ENCODE results near the gene LTBP1. TPM values are rescaled to one million over a fixed set of nuclear protein-coding genes. Genes with fewer than 3 reads are reported as not detected.
"Not testable (repeated sequence)": the region's sequence is repeated elsewhere in the genome, so short reads cannot be mapped to it uniquely, and the experiment has no call there.

LTBP1 gene
- total RNA-seq, 4 donors from 2014 or later: 5.1 to 12.9 (median 10.7) TPM

DNA sequence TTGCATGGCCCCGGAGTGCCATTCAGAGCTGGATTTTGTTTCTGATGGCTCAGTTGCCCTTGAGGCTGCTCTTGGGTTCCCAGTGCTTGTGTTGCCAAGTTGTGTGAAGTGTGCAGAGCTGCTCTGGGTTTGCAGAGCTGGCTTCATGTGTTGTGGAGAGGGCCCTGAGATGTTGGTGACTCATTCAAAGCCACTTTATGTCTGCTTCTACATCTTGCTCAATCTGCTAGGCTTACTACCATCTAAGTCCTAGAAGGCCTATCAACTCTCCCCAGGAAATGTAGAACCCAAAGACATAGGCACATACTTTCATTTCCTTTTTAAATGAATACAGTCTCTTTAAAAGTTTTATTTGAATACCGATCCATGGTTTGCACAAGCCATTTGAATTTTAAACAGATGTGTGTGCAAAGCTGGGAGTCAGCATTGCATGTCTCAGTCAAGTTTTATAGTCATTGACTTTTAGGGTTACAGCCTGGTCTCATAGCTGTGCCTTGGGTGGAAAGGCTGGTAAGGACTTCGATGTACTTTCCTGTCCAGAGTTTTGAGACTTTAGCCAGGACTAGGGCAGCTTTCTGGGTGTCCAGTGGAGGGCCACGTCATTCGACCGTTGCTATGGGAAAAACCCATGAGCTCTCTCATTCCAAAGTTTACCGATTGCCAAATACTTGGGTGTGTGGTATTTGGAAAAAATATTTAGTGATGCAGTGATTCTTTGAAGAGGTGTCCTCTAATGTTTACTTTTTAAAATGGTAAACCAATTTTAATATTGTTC lies 105.0 kb downstream of the LTBP1 start:
- Histone ChIP-seq H3K36me3 (no peaks in the 10 kb centered on the region), H3K27ac (no peak overlapping the region), H3K27me3 (no peaks in the 10 kb centered on the region), H3K9me3 (no peaks in the 10 kb centered on the region), H3K4me1 (no peaks in the 10 kb centered on the region), H3K4me3 (replicated peaks in 1 of 3) (no peak overlapping the region)
- TF ChIP-seq POLR2A (IDR thresholded peaks at IDR 0.05): no peak
- TF ChIP-seq, protein P1, sequence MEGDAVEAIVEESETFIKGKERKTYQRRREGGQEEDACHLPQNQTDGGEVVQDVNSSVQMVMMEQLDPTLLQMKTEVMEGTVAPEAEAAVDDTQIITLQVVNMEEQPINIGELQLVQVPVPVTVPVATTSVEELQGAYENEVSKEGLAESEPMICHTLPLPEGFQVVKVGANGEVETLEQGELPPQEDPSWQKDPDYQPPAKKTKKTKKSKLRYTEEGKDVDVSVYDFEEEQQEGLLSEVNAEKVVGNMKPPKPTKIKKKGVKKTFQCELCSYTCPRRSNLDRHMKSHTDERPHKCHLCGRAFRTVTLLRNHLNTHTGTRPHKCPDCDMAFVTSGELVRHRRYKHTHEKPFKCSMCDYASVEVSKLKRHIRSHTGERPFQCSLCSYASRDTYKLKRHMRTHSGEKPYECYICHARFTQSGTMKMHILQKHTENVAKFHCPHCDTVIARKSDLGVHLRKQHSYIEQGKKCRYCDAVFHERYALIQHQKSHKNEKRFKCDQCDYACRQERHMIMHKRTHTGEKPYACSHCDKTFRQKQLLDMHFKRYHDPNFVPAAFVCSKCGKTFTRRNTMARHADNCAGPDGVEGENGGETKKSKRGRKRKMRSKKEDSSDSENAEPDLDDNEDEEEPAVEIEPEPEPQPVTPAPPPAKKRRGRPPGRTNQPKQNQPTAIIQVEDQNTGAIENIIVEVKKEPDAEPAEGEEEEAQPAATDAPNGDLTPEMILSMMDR (IDR thresholded peaks at IDR 0.05): no peak
- intact Hi-C loops (cut with DNase I): no loop called here
- WGBS, 2 donors: 87 to 90% methylated on average over 7 of the region's 7 CpGs
- DNase-seq: no peak

GRCh38 chr2:33052361-33052735 lies 105.6 kb downstream of the LTBP1 start:
- no peaks in the 10 kb centered on the region for H3K36me3 ChIP-seq
- DNase-seq: no peak
- TF ChIP-seq POLR2A (IDR thresholded peaks at IDR 0.05): no peak
- TF ChIP-seq, protein P1 (IDR thresholded peaks at IDR 0.05): no peak
- no peak overlapping the region for H3K4me3 ChIP-seq (replicated peaks in 1 of 3)
- WGBS, 2 donors: 80 to 86% methylated on average over 3 of the region's 3 CpGs
- intact Hi-C loops (cut with DNase I): no loop called here
- H3K4me1 ChIP-seq: no peaks in the 10 kb centered on the region
- no peaks in the 10 kb centered on the region for H3K9me3 ChIP-seq
- H3K27ac ChIP-seq: no peak overlapping the region
- no peaks in the 10 kb centered on the region for H3K27me3 ChIP-seq

DNA sequence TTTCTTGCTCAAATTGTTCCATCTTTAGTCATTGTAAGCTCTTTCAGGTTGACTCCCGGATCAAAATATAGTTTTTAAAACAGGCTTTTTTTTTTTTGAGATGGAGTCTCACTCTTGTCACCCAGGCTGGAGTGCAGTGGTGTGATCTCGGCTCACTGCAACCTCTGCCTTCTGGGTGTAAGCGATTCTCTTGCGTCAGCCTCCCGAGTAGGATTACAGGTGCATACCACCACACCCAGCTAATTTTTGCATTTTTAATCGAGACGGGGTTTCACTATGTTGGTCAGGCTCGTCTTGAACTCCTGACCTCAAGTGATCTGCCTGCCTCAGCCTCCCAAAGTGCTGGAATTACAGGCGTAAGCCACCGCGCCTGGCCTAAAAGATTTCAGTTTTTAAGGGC lies 106.0 kb downstream of the LTBP1 start:
- 97 to 98% methylated on average over 11 of the region's 11 CpGs for WGBS, 2 donors

DNA sequence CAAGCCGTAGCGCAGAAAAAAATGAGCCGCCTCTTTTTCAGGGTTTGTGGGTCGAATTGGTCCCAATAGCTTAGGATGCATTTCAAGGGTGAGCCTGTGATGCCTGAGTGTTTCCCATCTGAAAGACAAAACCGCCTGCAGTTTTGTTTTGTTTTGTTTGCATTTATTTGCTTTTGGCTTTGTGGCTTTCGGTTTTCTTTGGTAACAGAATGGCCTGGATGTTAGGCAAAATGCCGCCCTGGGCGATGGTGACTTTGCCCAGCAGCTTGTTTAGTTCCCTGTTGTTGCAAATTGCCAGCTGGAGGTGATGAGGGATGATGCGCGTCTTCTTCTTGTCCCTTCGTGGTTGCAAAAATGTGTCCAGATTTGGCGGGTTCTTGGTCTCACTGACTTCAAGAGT lies 109.4 kb downstream of the LTBP1 start:
- Histone ChIP-seq H3K36me3 (no peaks in the 10 kb centered on the region), H3K9me3 (no peaks in the 10 kb centered on the region), H3K27me3 (no peaks in the 10 kb centered on the region), H3K4me3 (replicated peaks in 1 of 3) (no peak overlapping the region), H3K27ac (no peak overlapping the region), H3K4me1 (no peaks in the 10 kb centered on the region)
- WGBS, 2 donors: 85 to 97% methylated on average over 12 of the region's 12 CpGs
- TF ChIP-seq, protein P1 (IDR thresholded peaks at IDR 0.05): no peak
- no peak for TF ChIP-seq POLR2A (IDR thresholded peaks at IDR 0.05)
- intact Hi-C loops (cut with DNase I): no loop called here
- DNase-seq: no peak

More for the DNA sequence above, 106.0 kb downstream of the LTBP1 start:
- H3K27ac ChIP-seq; DNase-seq; H3K27me3 ChIP-seq; H3K4me1 ChIP-seq; intact Hi-C loops (cut with DNase I); H3K4me3 ChIP-seq (replicated peaks in 1 of 3); H3K36me3 ChIP-seq; H3K9me3 ChIP-seq: not testable (repeated sequence)

DNA sequence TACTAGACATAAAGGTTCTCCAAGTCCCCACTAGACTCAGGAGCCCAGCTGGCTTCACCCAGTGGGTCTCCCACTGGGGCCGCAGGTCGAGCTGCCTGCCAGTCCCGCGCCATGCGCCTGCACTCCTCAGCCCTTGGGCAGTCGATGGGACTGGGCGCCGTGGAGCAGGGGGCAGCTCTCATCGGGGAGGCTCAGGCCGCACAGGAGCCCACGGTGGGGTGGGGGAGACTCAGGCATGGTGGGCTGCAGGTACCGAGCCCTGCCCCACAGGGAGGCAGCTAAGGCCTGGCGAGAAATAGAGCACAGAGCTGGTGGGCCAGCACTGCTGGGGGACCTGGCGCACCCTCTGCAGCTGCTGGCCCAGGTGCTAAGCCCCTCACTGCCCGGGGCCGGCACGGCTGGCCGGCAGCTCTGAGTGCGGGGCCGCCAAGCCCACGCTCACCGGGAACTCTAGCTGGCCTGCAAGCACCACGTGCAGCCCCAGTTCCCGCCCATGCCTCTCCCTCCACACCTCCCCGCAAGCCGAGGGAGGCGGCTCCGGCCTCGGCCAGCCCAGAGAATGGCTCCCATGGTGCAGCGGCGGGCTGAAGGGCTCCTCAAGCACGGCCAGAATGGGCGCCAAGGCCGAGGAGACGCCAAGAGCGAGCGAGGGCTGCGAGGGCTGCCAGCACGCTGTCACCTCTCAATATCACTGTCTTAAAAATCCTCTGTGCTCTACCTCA lies 110.7 kb downstream of the LTBP1 start:
- H3K27me3 ChIP-seq; H3K4me3 ChIP-seq (replicated peaks in 1 of 3); intact Hi-C loops (cut with DNase I); H3K36me3 ChIP-seq; H3K4me1 ChIP-seq; H3K27ac ChIP-seq; H3K9me3 ChIP-seq; DNase-seq: not testable (repeated sequence)
- 92 to 95% methylated on average over 18 to 28 of the region's 39 CpGs for WGBS, 2 donors
